ENCODE measurements around the gene PHF20. TPM values are rescaled to one million over a fixed set of nuclear protein-coding genes. Genes with fewer than 3 reads are reported as not detected.
"Not testable (repeated sequence)": the region's sequence is repeated elsewhere in the genome, so short reads cannot be mapped to it uniquely, and the experiment has no call there.

PHF20 gene
- total and polyA plus RNA-seq, 3 donors from 2014 or later, result 59.8 to 108 (median 76.1) TPM

DNA sequence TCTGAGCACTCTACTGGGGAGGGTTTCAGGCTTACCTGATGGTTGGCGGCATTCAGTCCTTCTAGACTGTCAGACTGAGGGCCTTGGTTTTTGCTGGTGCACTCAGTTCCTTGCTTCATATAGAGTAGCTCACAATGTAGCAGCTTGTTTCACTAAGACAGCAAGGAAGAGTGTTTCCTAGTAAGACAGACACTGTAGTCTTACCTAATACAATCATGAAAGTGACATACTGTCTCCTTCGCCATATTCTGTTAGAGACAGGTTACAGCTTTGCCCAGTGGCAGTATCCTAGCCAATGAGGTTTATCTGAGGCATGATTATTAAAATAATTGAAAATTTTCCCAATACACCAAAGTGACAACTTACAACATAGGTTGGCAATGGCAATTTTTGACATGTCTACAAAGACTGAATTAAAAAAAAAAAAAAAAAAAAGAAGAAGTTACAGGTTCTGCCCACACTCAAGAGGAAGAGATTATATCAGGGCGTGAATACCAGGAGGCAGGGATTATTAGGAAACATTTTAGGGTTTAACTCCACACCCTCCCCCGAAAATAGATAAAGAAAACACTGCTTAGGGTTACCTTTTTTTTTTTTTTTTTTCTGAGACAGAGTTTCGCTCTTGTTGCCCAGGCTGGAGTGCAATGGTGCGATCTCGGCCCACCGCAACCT is 115.7 kb downstream of the PHF20 start:
- Histone ChIP-seq H3K9me3 (no peaks in the 10 kb centered on the region), H3K27me3 (no peaks in the 10 kb centered on the region), H3K27ac (no peak overlapping the region), H3K4me1 (no peaks in the 10 kb centered on the region), H3K36me3 (ENCODE audit: low read depth, missing control alignments) (no peaks in the 10 kb centered on the region), H3K4me3 (no peak overlapping the region)
- intact Hi-C loops (cut with DNase I; ENCODE audit: low total_unique reads), result no loop called here
- DNase-seq, result no peak
- 90 to 92% methylated on average over 8 of the region's 8 CpGs for WGBS, 2 donors
- TF ChIP-seq, protein P1, sequence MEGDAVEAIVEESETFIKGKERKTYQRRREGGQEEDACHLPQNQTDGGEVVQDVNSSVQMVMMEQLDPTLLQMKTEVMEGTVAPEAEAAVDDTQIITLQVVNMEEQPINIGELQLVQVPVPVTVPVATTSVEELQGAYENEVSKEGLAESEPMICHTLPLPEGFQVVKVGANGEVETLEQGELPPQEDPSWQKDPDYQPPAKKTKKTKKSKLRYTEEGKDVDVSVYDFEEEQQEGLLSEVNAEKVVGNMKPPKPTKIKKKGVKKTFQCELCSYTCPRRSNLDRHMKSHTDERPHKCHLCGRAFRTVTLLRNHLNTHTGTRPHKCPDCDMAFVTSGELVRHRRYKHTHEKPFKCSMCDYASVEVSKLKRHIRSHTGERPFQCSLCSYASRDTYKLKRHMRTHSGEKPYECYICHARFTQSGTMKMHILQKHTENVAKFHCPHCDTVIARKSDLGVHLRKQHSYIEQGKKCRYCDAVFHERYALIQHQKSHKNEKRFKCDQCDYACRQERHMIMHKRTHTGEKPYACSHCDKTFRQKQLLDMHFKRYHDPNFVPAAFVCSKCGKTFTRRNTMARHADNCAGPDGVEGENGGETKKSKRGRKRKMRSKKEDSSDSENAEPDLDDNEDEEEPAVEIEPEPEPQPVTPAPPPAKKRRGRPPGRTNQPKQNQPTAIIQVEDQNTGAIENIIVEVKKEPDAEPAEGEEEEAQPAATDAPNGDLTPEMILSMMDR (IDR thresholded peaks at IDR 0.05), result no peak
- no peak for TF ChIP-seq POLR2A (IDR thresholded peaks at IDR 0.05)

DNA sequence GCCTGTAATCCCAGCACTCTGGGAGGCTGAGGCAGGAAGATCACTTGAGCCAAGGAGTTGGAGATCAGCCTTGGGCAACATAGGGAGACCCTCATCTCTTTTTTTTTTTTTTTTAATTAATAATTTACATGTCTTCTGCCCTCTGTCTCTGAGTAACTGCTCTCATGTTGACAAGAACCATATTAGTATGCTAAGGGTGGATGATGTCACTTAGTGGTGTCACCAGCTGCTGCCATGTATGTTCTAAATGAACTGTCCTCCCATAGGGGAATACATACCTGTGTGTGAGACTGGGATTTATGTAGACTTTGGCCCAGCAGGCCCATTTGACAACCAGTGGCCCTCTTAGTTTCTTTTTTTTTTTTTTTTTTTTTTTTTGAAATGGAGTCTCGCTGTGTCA is 116.8 kb downstream of the PHF20 start:
- Histone ChIP-seq H3K4me1 (no peaks in the 10 kb centered on the region), H3K36me3 (ENCODE audit: low read depth, missing control alignments) (no peaks in the 10 kb centered on the region), H3K27me3 (no peaks in the 10 kb centered on the region), H3K27ac (no peak overlapping the region), H3K9me3 (no peaks in the 10 kb centered on the region), H3K4me3 (no peak overlapping the region)
- TF ChIP-seq, protein P1 (IDR thresholded peaks at IDR 0.05), result no peak
- no peak for TF ChIP-seq POLR2A (IDR thresholded peaks at IDR 0.05)
- no peak for DNase-seq
- 100% methylated on average over 1 of the region's 1 CpG for WGBS, 2 donors
- intact Hi-C loops (cut with DNase I; ENCODE audit: low total_unique reads), result no loop called here

DNA sequence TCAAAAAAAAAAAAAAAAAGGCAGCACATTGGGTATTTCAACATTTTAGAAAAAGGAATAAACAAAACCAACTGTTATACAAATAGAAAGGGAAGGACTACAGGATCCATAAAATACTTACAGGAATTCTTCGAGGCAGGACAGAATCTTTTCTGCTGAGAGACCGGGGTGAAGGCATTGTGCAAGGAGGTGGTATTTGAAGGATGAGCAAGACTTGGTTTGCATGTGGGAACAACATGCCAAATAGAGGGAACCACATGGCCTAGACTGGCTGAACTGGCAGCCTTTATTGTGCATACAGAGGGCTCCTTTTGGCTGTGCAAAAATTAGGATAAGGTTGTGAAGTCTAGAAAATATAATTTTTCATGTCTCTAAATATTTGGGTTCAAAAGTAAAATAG is 119.6 kb downstream of the PHF20 start:
- Histone ChIP-seq H3K27ac (no peak overlapping the region), H3K4me3 (no peak overlapping the region), H3K4me1 (no peaks in the 10 kb centered on the region), H3K9me3 (no peaks in the 10 kb centered on the region), H3K36me3 (ENCODE audit: low read depth, missing control alignments) (no peaks in the 10 kb centered on the region), H3K27me3 (no peaks in the 10 kb centered on the region)
- TF ChIP-seq, protein P1 (IDR thresholded peaks at IDR 0.05), result no peak
- no peak for TF ChIP-seq POLR2A (IDR thresholded peaks at IDR 0.05)
- intact Hi-C loops (cut with DNase I; ENCODE audit: low total_unique reads), result no loop called here
- DNase-seq, result no peak
- WGBS, 2 donors, result 86 to 95% methylated on average over 2 of the region's 2 CpGs

DNA sequence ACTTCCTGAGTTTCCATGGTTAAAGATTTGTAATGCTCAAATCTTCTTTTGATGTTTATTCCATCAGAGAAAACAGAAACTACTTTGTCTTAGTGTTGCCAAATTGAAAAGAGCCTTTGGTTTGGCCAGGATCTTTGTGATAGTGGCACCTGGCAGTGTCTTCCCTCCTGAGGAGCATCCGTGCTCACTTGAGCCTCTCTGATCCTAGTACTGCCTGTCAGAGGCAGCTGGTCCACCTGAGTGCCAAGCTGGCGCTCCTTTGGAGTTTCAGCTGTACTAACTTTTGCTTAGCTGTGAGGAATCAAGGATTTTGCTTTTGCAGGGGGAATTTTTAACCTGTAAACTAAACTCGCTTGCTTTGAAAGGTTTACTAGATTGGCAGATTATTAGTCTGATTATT is 121.1 kb downstream of the PHF20 start:
- Histone ChIP-seq H3K27ac (no peak overlapping the region), H3K36me3 (ENCODE audit: low read depth, missing control alignments) (no peaks in the 10 kb centered on the region), H3K4me1 (no peaks in the 10 kb centered on the region), H3K27me3 (no peaks in the 10 kb centered on the region), H3K4me3 (no peak overlapping the region), H3K9me3 (no peaks in the 10 kb centered on the region)
- DNase-seq, result no peak
- no peak for TF ChIP-seq POLR2A (IDR thresholded peaks at IDR 0.05)
- TF ChIP-seq, protein P1 (IDR thresholded peaks at IDR 0.05), result no peak
- 52 to 89% methylated on average over 3 of the region's 3 CpGs for WGBS, 2 donors
- intact Hi-C loops (cut with DNase I; ENCODE audit: low total_unique reads), result no loop called here

DNA sequence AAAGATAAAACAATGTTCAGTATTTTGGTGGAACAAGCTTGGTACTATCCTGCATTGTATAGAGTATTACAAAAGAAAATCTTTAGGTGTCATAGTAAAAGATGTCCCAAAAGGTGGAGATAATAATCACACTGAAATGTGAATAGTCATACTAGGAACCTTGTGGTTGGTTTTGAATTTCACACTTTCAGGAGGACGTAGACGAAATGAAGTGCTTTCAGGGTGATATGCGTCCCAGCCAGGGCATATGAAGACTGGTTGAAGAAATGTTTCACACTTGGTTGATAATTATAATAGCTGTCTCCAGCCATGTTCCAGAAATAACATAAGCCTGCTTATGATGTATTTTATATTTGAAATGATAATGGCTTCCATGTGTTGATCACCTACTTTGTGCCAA is 122.1 kb downstream of the PHF20 start:
- TF ChIP-seq, protein P1 (IDR thresholded peaks at IDR 0.05), result no peak
- TF ChIP-seq POLR2A (IDR thresholded peaks at IDR 0.05), result no peak
- no peaks in the 10 kb centered on the region for H3K4me1 ChIP-seq
- H3K4me3 ChIP-seq, result no peak overlapping the region
- no peaks in the 10 kb centered on the region for H3K27me3 ChIP-seq
- intact Hi-C loops (cut with DNase I; ENCODE audit: low total_unique reads), result no loop called here
- WGBS, 2 donors, result 92 to 93% methylated on average over 3 of the region's 3 CpGs
- DNase-seq, result no peak
- H3K9me3 ChIP-seq, result no peaks in the 10 kb centered on the region
- no peaks in the 10 kb centered on the region for H3K36me3 ChIP-seq (ENCODE audit: low read depth, missing control alignments)
- no peak overlapping the region for H3K27ac ChIP-seq

DNA sequence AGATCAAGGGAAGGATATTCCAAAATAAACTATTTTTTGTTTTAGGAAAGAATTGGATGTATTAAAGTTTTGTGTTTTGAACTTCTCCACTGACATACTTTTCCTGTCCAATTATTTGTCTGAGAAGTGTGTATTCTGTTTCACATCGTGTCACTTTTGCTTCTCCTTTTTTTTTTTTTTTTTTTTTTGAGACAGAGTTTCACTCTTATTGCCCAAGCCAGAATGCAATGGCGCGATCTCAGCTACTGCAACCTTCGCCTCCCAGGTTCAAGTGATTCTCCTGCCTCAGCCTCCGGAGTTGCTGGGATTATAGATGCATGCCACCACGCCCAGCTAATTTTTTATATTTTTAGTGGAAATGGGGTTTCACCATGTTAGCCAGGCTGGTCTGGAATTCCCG is 123.7 kb downstream of the PHF20 start:
- H3K27ac ChIP-seq; H3K4me3 ChIP-seq; H3K36me3 ChIP-seq (ENCODE audit: low read depth, missing control alignments); H3K9me3 ChIP-seq; H3K27me3 ChIP-seq; H3K4me1 ChIP-seq; DNase-seq; intact Hi-C loops (cut with DNase I; ENCODE audit: low total_unique reads): not testable (repeated sequence)
- 84% methylated on average over 7 of the region's 7 CpGs for WGBS, 2 donors
